Breast epithelium (tissue), 3 donors: ENCODE results near the gene MPPED2.
A peak's percentile ranks its signal among the peaks of the same experiment; 100 is the strongest.

Experiments
- POLR2A ChIP-seq: fragments of 450-650 bp; IDR thresholded peaks from one replicate; pipeline ENCODE4 v1.6.1; 2016; ENCODE audit warnings: antibody characterized with exemption, mild to moderate bottlenecking, moderate library complexity
- TF ChIP-seq, protein P1 (sequence below), 3 donors: fragments of 450-650 bp; IDR thresholded peaks; one replicate each; pipeline ENCODE4 v1.5.1; 2016 to 2017; ENCODE audit warnings: antibody characterized with exemption in 3 of 3, mild to moderate bottlenecking in 3 of 3, moderate library complexity in 3 of 3

DNA sequence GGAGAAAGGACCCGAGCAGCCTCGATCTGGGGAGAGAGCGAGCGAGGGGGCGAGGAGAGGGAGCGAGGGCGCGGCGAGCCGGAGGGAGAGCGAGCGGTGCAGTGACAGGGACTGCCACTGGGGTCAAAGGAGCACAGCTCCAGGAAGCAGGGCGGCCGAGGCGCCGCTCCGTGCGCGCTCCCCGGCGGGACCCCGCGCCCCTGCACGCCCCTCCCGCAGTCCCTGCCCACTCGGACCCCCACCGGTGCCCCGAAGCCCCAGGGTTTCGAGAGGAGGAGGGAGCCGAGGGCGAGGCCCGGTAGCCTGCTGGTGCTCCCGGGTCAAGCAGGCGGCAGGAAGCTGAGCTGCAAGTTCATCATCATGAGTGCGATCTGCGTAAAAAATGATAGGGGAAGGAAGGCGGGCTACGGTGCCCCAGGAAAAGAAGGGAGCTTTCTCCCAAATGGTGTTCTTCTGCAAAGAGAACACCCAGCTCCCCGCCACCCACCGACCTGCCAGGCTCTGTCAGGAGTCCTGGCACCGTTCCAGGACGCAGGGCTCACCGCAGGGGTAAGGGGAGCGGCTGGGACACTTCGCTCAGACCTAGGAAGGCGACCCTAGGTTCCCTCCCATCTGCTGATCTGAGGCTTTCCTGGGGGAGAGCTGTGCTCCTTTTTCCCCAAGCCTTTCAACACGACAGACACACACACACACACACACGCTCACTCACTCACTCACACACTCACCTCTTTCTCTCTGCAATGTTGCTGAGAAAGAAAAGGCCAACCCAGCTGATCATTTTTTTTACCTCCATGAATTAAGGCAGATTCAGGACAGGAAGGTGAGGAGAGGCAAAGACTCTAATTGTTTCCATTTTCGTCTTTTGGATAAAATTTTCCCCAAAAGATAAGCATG, at the start of gene MPPED2:
- TF ChIP-seq, protein P1, sequence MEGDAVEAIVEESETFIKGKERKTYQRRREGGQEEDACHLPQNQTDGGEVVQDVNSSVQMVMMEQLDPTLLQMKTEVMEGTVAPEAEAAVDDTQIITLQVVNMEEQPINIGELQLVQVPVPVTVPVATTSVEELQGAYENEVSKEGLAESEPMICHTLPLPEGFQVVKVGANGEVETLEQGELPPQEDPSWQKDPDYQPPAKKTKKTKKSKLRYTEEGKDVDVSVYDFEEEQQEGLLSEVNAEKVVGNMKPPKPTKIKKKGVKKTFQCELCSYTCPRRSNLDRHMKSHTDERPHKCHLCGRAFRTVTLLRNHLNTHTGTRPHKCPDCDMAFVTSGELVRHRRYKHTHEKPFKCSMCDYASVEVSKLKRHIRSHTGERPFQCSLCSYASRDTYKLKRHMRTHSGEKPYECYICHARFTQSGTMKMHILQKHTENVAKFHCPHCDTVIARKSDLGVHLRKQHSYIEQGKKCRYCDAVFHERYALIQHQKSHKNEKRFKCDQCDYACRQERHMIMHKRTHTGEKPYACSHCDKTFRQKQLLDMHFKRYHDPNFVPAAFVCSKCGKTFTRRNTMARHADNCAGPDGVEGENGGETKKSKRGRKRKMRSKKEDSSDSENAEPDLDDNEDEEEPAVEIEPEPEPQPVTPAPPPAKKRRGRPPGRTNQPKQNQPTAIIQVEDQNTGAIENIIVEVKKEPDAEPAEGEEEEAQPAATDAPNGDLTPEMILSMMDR (IDR thresholded peaks at IDR 0.05) = peak; percentile 21 to 62 (median 41)
- TF ChIP-seq POLR2A = no peak
